Amniotic epithelial cell (primary cell): ENCODE measurements around the gene PNMA8C.
"Not testable (repeated sequence)": the region's sequence is repeated elsewhere in the genome, so short reads cannot be mapped to it uniquely, and the experiment has no call there.

Experiments used
- DNase-seq: peaks from one replicate; pipeline ENCODE4 v3.0.0-alpha.2; 2010; ENCODE audit warnings: low read depth

PNMA8C gene

GRCh38 chr19:46411088-46411924 is 17.4 kb downstream of the PNMA8C start:
- DNase-seq, result no peak

GRCh38 chr19:46410205-46411087 is 18.3 kb downstream of the PNMA8C start:
- no peak for DNase-seq

DNA sequence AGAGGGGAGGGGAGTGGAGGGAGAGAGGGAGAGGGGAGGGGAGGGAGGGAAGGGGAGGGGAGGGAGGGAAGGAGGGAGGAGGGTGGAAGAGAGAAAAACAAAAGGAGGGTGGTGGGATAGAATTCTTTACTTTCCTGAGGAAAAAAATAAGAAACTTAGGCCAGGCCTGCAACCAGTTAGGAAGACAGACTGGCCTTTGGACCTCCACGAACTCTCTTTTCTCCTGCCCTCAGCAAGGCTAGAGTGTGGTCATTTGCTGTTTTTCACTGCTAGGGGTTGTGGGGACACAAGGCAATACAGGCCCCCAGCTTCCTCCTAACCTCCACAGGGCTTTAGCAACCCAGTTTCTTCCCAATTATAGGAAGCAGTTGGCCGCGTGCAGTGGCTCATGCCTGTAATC is 19.5 kb downstream of the PNMA8C start:
- DNase-seq, result no peak

DNA sequence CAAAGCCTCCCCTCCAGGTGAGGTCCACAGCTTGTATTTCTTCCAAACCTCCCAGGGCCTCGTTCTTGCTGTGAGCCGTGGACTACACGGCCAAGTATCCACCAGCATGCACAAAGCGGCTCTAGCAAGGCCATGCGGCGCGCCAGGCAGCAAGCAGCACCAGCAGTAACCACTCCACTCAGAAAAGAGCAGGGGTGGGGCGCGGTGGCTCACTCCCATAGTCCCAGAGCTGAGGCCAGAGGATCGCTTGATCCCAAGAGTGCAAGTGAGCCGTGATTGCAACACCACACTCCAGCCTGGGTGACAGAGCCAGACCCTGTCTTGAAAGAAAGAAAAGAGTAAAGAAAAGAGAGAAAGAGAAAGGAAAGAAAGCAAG is 20.1 kb downstream of the PNMA8C start:
- peak; percentile 75 for DNase-seq

GRCh38 chr19:46407856-46408663 is 20.7 kb downstream of the PNMA8C start:
- no peak for DNase-seq

GRCh38 chr19:46406976-46407375 is 21.8 kb downstream of the PNMA8C start:
- no peak for DNase-seq

DNA sequence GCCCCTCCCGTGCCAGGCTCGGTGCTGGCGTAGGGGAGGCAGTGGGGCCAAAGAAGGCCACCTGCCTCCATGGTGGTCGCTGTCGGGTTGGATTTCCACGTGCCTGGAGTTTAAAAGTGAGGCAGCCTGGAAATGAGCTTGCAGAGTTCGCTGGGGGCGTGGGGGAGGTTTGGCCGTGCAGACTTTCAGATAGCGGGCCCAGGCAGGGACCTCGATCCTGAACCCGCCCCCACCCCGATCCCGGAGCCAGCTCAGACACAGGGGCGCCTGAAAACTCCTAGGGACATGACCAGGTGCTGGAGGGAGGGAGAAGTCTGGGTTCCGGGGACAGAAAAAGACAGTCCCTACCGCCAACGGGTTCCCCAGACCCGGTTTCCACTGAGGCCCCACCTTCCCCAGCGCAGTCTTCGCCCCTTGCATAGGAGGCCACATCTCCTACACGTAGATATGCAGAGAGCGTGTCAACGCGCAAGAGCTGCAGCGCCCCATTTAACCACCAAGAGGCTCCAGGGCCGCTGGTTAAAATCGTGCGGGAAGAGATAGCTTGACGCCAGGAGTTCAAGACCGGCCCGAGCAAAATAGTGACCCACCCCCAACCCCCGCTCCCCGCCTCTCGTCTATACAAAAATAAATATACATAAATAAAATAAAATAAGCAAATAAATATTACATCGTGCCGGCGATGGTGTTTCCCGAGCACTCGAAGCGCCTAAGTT is 23.8 kb downstream of the PNMA8C start:
- DNase-seq, result peak; percentile 74

DNA sequence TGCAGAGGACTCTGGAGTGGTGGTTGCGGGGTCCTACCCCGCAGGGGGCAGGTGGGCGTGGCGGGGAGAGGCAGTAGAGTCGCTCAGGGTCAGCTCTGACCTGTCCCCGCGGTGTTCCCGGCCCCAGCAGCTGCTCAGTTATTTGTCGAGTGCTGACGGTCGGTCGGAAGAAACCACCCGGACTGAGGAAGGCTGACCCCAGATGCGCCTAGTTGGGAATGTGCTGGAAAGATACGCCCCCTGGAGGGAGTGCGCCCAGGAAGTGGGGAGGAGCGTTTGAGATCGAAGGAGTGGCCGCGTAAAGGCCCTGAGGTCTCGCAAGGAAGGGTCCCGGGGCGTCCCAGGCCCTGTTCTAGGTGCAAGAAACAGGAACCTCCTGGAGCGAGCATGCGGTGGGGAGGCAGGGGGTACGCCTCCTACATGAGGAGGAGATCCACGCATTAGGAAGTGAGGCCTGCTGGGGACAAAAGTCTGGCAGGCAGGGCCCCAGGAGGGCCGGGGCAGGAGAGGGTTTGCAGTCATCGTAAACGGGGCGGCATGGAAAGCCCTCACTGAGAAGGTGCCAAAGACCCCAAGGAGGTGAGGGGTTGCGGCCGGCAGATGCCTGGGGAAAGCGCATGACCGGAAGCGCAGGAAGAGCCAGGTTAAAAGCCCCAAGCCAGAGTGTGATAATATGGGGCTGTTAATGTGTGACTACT is 24.5 kb downstream of the PNMA8C start:
- DNase-seq, result peak; percentile 63

DNA sequence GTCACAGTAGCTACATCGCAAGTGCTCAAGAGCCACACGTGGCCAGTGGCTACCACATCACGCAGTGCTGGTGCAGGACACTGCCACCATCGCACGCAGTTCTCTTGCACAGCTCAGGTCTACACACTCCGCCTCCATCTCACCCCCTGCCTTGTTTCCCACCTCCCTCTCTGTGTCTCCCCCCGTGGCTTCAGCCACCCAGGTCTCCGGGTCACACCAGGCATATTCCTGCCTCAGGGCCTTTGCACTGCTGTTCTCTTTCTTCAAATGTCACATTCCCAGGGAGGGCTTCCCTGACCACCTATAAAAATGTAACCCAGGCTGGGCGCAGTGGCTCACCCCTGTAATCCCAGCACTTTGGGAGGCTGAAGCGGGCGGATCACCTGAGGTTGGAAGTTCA is 26.0 kb downstream of the PNMA8C start:
- no peak for DNase-seq

- not testable (repeated sequence) for DNase-seq
These were observed 30.8 kb downstream of the PNMA8C start for GRCh38 chr19:46397801-46398479.

DNA sequence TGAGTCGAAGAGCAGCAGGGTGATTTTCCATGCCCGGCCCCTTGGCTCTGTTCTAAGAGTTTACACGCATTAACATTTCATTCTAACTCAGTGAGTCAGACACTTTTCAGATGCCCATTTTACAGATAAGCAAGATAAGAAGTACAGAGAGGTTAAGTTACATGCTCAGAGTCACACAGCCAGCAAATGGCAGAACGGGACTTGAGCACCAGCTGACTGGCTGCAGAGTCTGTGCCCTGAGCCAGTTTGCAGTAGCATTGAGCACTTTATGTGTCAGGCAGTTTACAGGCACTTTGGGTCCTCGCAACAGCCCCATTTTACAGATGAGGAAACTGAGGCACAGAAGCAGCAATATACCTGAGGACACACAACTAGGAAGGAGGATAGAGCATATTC is 34.3 kb downstream of the PNMA8C start:
- peak; percentile 60 for DNase-seq

GRCh38 chr19:46393456-46394401 is 35.0 kb downstream of the PNMA8C start:
- no peak for DNase-seq

GRCh38 chr19:46392837-46393236 is 35.9 kb downstream of the PNMA8C start:
- DNase-seq, result peak; percentile 53

- no peak for DNase-seq
These were observed 36.4 kb downstream of the PNMA8C start for GRCh38 chr19:46392252-46392801.

GRCh38 chr19:46391296-46392251 is 37.2 kb downstream of the PNMA8C start:
- DNase-seq, result no peak

DNA sequence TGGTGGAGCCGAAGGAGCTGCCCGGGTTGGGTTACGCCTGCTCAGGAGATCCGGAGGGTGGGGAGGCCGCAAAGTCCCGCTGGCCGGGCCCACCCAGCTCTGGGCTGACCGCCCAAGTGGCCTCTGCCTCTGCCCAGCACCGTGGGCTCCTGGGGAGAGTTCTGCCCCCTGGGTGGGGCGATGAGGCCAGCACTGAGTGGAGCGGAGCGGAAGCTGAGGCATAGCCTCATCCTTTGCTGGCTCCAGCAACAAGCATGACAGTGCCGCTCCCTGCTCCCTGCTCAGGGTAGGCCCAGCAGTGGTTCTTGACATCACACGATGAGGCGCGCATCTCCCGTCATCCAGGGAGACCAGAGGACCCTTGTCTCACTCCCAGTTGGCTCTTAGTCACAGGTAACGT is 37.9 kb downstream of the PNMA8C start:
- DNase-seq, result no peak

- no peak for DNase-seq
These were observed 38.4 kb downstream of the PNMA8C start for GRCh38 chr19:46390121-46390858.
